HG02884 (cell line): Measurements from ENCODE around the gene SLC46A1.

ENCODE experiments used
- ATAC-seq: cut with Tn5 transposase; IDR thresholded peaks from one replicate; pipeline ENCODE4 v1.9.1; 2021; ENCODE audit warnings: mild to moderate bottlenecking, moderate library complexity; ENCODE audit not compliant: unreplicated experiment

SLC46A1 gene

GRCh38 chr17:28363776-28364650 lies 42.0 kb downstream of the SLC46A1 start:
- ATAC-seq, result no peak

DNA sequence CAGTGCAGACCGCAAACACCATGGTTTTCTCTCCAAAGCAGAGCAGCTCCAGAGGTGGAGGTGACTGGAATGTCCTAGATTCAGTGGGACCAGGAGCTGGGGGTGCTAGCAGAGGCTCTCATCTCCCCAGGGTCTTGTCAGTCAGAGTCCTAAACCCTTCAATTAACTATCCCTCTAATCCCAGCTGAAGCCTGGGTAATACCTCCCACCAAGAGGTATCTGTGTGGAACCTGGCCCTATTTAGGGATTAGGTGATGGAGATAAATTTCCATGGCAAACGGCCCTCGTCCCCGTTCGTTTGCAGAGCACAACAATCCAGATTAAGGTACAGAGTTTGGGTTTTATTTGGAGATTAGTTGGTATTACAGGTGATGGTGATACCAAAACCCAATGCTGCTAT lies 42.8 kb downstream of the SLC46A1 start:
- no peak for ATAC-seq

DNA sequence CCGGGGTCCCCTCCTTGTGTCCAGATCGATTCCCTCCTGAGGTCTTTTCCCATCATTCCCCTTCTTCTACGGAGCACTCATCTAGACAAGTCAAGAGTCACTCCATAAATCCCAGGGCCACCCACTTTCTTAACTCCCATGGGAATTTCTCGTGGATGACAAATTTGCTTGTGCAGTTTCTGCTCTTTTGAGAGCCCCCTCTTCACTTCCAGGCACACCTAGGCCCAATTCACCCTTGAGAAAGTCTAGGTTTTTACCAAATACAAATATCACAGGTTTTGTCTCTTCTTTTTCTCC lies 48.2 kb downstream of the SLC46A1 start:
- no peak for ATAC-seq

DNA sequence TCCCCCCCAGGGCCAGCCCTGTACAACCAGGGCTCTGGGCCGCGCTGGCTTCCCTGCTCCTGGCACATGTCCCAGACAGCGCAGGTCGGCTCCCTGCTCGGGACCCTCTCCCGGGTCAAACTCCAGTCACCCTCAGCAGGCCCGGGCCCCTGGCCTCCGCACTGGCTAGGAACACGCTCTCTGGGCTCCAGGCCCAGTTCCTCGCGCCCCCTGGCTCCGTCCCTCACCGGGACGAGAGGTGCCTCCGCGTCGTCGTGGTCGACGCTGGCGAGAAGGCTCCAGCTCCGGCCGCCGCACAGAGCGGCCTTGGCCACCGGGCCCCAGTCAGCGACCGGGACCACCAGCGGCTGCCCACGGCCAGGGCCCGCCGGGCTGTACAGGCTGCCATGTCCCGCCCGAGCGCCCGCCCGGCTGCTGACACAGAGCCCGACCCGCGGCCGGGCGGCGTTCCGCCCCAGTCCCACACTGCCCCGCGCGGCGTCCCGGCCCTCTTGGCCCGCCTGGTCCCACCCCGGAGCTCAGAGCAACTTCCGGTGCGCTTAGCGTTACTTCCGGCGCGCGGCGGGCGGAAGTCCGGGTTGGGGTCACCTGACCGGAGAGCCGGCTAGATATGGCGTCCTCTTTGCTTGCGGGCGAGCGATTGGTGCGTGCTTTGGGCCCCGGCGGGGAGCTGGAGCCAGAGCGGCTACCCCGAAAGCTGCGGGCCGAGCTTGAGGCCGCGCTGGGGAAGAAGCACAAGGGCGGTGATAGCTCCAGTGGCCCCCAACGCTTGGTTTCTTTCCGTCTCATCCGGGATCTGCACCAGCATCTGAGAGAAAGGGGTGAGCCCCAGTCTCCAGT lies 48.7 kb downstream of the SLC46A1 start, which contains the start of gene POLDIP2:
Gene POLDIP2, minus strand, starts transcription at position 467 of the 840 bp plus-strand sequence. Its CDS starts 79 bp downstream, at position 388.
- peak; percentile 91 for ATAC-seq

GRCh38 chr17:28350271-28350670 lies 55.7 kb downstream of the SLC46A1 start:
- no peak for ATAC-seq

DNA sequence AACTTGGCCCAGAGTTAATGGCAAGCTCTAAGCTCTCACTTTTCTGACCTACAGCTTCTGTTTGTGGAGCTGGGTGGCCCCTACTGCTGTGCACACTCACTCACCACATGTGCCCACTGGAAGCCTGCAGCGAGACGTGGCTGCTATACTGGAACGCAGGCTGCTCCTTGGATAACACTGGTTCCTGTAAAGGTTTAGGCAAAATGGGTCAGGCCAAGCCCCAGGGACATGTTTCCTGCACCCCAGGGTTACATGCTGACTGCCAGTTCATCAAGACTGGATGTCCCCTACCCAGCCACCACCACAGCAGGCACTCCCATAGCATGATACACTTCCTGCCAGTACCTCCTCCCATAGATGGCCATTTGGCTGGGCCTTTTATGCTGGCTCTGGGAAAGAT lies 57.0 kb downstream of the SLC46A1 start:
- no peak for ATAC-seq

- ATAC-seq, result no peak
Measured at GRCh38 chr17:28347261-28347891, 58.6 kb downstream of the SLC46A1 start.

DNA sequence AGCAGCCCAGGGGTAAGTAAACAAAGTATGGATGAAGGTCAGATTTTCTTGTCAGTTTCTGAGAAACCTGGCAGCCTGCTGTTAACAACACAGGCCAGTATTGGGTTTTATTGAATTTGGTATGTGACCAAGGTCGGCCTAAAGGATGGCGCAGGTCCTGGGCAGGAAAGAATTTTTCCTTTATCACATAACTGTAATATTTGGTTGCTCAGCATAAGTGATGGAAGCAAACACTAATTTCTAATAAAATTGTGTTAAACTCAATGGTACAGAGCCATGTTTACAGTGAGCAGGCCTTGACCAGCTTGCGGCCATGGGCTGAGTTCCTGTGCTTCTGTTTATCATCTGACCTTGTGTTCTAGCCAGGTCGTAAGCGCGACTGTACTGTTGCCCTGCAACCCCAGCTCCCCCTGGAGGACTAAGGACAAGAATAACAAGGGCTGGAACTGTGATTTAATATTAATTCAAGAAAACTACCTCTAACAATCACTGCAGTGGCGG lies 59.2 kb downstream of the SLC46A1 start:
- ATAC-seq, result no peak

DNA sequence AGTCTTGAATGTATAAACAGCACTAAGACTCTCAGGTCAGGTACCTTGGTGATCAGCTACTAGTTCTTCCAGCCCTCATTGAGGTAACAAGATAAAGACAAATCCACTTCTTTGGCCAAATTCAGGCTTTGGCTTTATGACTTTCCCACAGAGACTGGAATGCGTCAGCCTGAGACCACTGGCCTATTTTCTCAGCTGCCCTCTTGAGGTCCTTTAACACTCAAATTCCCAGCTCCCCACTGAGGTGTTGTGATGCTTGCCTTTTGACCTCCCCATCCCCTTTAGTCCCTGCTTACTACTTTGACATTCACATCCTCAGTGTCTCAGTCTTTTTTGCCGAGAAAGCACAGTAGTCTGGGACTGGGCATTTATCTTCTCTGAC lies 59.8 kb downstream of the SLC46A1 start:
- ATAC-seq, result no peak

GRCh38 chr17:28345419-28346198 lies 60.4 kb downstream of the SLC46A1 start:
- ATAC-seq, result no peak
